Measurements from ENCODE around the gene UQCRH. TPM values are rescaled to one million over a fixed set of nuclear protein-coding genes. Genes with fewer than 3 reads are reported as not detected.

Gene UQCRH
- total RNA-seq, result 534 and 762 TPM in 2 replicates

DNA sequence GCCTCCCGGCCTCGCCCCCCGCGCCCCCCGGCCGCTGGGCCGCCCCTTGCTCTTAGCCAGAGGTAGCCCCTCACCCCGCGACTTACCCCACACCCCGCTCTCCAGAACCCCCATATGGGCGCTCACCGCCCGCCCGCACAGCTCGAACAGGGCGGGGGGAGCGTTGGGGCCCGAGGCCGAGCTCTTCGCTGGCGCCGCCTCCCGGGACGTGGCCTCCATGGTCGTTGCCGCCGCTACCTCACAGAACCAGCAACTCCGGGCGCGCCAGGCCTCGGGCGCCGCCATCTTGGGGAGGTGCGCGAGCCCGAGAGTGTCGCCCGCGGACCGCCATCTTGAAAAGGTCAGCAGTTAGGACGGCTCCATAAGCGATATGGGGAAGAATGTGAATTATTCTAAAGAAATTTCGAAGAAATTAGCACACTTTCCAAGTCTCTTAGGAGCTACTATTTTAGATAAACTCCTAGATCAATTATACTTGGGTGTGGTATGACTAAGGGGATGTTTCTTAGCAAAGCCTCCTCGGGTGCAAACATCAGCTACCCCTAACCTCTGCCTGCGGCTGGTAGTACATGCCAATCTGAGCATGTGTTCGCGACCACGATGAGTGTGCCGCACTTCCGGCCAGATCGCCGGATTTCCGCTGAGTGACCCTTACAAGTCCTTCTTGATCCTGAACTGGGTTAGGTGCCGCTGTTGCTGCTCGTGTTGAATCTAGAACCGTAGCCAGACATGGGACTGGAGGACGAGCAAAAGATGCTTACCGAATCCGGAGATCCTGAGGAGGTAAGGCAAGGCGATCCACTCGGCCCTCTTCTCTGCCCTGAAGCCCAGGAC lies at the start of gene UQCRH, which contains the start of gene LRRC41:
TSS of gene UQCRH (plus strand) at position 661 of the 834 bp plus-strand sequence. CDS start at position 730, 69 bp downstream.
TSS of gene LRRC41 (minus strand) at position 579 of the 834 bp plus-strand sequence. CDS start at position 285, 294 bp downstream.
- TF ChIP-seq, protein P1, sequence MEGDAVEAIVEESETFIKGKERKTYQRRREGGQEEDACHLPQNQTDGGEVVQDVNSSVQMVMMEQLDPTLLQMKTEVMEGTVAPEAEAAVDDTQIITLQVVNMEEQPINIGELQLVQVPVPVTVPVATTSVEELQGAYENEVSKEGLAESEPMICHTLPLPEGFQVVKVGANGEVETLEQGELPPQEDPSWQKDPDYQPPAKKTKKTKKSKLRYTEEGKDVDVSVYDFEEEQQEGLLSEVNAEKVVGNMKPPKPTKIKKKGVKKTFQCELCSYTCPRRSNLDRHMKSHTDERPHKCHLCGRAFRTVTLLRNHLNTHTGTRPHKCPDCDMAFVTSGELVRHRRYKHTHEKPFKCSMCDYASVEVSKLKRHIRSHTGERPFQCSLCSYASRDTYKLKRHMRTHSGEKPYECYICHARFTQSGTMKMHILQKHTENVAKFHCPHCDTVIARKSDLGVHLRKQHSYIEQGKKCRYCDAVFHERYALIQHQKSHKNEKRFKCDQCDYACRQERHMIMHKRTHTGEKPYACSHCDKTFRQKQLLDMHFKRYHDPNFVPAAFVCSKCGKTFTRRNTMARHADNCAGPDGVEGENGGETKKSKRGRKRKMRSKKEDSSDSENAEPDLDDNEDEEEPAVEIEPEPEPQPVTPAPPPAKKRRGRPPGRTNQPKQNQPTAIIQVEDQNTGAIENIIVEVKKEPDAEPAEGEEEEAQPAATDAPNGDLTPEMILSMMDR (IDR thresholded peaks at IDR 0.05; ENCODE audit: insufficient read depth, low read length, severe bottlenecking), result peak; percentile 24
- FAIRE-seq, result no peak

DNA sequence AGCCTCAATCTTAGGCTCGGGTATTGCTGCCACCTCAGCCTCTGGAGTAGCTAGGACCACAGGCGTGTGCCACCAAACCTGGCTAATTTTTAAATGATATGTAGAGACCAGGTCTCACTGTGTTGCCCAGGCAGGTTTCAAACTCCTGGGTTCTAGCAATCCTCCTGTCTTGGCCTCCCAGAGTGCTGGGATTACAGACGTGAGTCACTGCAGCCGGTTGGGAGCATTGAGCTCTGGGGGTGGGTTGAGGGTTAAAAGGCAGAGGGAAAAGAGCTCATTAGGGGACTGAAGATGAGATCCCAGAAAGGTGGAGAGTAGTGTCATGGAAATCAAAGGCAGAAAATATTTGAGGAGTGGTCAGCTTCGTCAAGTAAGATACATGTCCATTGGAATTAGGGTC lies 48.8 kb upstream of the UQCRH start:
- H3K36me3 ChIP-seq (ENCODE audit: control insufficient read depth, insufficient read depth, low read length), result no peaks in the 10 kb centered on the region
- H3K27me3 ChIP-seq (ENCODE audit: control insufficient read depth, insufficient read depth, low read length), result no peaks in the 10 kb centered on the region
- no peak for FAIRE-seq

More for the DNA sequence above, at the start of gene UQCRH, which contains the start of gene LRRC41:
- H3K4me3 ChIP-seq (ENCODE audit: low read depth, low read length), result peak within 1 kb of the TSS; percentile 86
- H3K36me3 ChIP-seq (ENCODE audit: control insufficient read depth, insufficient read depth, low read length), result no peaks in the 10 kb centered on the region
- DNase-seq (ENCODE audit: low read depth), result peak; percentile 91
- no peaks in the 10 kb centered on the region for H3K27me3 ChIP-seq (ENCODE audit: control insufficient read depth, insufficient read depth, low read length)

DNA sequence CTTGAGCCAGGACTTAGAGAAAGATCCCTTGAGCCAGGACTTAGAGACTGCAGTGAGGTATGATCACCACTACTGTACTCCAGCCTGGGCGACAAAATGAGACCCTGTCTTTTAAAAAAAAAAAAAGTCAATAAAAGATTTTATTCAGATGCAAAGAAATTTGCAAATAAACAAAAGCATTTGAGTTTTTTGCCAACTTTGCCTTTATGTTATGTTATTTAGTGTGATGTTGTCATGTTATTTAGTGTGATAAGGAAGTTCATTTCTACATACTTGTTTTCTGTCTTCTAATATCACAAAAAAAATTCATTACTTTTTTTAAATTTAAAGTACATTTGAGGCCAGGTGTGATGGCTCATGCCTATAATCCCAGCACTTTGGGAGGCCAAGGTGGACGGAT lies 47.0 kb upstream of the UQCRH start:
- TF ChIP-seq, protein P1 (IDR thresholded peaks at IDR 0.05; ENCODE audit: insufficient read depth, low read length, severe bottlenecking), result no peak
- DNase-seq (ENCODE audit: low read depth) (no peak), FAIRE-seq (no peak)
- no peaks in the 10 kb centered on the region for H3K27me3 ChIP-seq (ENCODE audit: control insufficient read depth, insufficient read depth, low read length)
- no peak overlapping the region for H3K4me3 ChIP-seq (ENCODE audit: low read depth, low read length)
- no peaks in the 10 kb centered on the region for H3K36me3 ChIP-seq (ENCODE audit: control insufficient read depth, insufficient read depth, low read length)

More for the DNA sequence above, 48.8 kb upstream of the UQCRH start:
- TF ChIP-seq, protein P1 (IDR thresholded peaks at IDR 0.05; ENCODE audit: insufficient read depth, low read length, severe bottlenecking), result no peak
- no peak for DNase-seq (ENCODE audit: low read depth)
- H3K4me3 ChIP-seq (ENCODE audit: low read depth, low read length), result no peak overlapping the region

DNA sequence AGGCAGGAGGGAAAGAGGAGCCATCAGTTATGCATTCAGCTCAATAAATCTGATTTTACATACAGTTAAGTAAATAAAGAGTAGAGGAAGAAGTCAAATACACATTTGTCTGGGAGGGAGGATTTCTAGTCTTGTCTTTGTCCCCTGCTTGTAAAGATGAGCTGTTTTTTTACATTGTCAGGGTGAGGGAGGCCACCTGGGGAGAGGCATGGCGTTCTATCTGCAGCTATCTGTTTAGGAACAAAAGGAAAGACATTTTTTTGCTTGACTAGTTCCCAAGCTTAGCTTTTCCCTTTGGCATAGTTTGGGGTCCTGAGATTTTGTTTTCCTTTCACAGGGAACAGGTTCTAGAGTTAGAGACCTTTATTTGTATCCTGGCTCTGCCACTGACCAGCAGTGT lies 41.0 kb upstream of the UQCRH start:
- FAIRE-seq (no peak), DNase-seq (ENCODE audit: low read depth) (no peak)
- no peak overlapping the region for H3K4me3 ChIP-seq (ENCODE audit: low read depth, low read length)
- H3K36me3 ChIP-seq (ENCODE audit: control insufficient read depth, insufficient read depth, low read length), result peaks cover 1% of the 10 kb centered on the region
- no peaks in the 10 kb centered on the region for H3K27me3 ChIP-seq (ENCODE audit: control insufficient read depth, insufficient read depth, low read length)
- TF ChIP-seq, protein P1 (IDR thresholded peaks at IDR 0.05; ENCODE audit: insufficient read depth, low read length, severe bottlenecking), result no peak

DNA sequence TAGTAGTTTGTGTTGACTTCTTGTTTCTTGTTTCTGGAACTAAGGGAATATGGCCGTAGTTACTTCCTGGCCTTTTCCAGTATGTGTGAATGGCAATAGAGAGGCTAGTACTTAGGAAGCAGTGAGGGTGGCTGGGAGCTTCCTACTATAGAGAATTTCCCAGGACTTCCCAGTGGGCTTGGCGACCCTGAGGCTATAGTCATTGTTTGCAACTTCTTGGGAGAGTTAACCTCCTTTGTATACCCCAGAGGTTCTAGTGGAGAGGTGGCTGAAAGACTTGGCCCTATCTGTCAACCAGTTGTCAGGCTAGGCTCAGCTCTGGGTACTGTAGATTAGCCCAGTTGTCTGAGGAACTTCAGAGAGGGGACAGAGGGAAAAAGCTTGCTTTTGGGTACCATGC lies 40.4 kb upstream of the UQCRH start:
- Histone ChIP-seq H3K36me3 (ENCODE audit: control insufficient read depth, insufficient read depth, low read length) (peaks cover 1% of the 10 kb centered on the region), H3K27me3 (ENCODE audit: control insufficient read depth, insufficient read depth, low read length) (no peaks in the 10 kb centered on the region), H3K4me3 (ENCODE audit: low read depth, low read length) (no peak overlapping the region)
- peak; percentile 70 for FAIRE-seq
- no peak for DNase-seq (ENCODE audit: low read depth)
- TF ChIP-seq, protein P1 (IDR thresholded peaks at IDR 0.05; ENCODE audit: insufficient read depth, low read length, severe bottlenecking), result no peak
